GM21723 (cell line): ENCODE data around the gene USP17L11.
"Not testable (repeated sequence)": the region's sequence is repeated elsewhere in the genome, so short reads cannot be mapped to it uniquely, and the experiment has no call there.

Experiments
- ATAC-seq: cut with Tn5 transposase; IDR thresholded peaks from one replicate; pipeline ENCODE4 v1.9.1; 2021; ENCODE audit warnings: mild to moderate bottlenecking, moderate library complexity; ENCODE audit not compliant: unreplicated experiment

The USP17L11 gene

GRCh38 chr4:9215105-9215504, at the start of gene USP17L11:
TSS of gene USP17L11 (plus strand) at chr4:9215405. CDS start at chr4:9215405, 0 bp downstream.
- ATAC-seq, result not testable (repeated sequence)

DNA sequence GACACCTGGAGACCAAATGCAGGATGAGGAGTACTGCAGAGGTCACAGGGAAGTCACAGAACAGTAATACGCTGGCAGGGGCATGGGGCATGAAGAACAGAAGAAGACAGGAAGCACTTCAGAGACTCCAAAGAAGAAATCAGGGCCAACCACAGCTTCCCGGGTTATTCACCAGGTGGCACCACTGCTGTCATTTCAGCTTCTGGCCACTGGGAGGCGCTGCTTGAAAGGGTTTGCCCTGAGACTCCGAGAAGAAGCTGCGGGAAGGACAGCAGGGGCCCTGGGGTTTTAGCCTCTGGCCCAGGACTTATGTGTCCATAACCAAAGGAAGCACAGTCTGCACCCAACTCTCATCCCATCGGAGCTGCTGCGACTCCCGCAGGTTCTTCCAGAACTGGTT, 49.2 kb upstream of the USP17L11 start:
- ATAC-seq, result not testable (repeated sequence)

- ATAC-seq, result not testable (repeated sequence)
These were observed 45.3 kb upstream of the USP17L11 start, which contains the start of gene FAM90A26 for GRCh38 chr4:9169791-9170459. TSS of gene FAM90A26 (plus strand) at chr4:9170409. CDS start at chr4:9173173, 2,764 bp downstream.

DNA sequence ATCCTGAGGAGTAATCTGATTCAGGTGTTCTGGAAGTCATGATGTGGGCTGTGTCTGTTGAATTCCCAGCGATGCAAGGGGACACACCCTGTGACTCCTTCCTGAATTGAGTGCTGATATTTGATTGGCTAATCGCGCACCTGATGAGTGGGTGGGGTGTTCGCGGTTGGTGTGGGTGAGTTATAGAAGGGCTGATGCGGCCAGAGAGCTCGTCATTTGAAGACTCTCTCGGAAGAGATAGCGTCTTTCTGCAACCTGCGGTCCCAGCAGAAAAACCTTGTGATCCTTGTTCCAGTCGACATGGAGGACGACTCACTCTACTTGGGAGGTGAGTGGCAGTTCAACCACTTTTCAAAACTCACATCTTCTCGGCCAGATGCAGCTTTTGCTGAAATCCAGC, 4.8 kb upstream of the USP17L11 start, which contains the start of gene USP17L10:
TSS of gene USP17L10 (plus strand) at position 301 of the 400 bp plus-strand sequence. CDS start at position 301, 0 bp downstream.
- ATAC-seq, result not testable (repeated sequence)

DNA sequence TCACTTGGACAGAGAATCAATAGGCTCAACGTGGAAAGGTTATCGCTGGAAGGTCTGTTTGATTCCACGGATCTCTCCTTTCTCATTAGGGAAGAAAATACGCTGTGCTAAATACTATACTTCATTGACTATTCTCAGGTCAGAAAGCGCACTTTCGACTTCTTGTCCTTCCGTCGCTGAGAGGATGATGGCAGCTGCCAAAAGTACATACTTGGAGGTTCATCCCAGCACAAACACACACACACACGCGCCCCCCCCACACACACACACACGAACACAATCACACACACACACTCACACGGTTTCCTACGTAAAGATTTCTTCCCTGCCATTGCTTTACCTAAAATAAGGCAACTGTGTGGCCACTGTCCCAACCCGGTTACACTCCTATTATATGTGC, 504 bp upstream of the USP17L11 start:
- not testable (repeated sequence) for ATAC-seq

GRCh38 chr4:9219852-9220251, 4.6 kb downstream of the USP17L11 start, which contains the start of gene USP17L12:
TSS of gene USP17L12 (plus strand) at chr4:9220152. CDS start at chr4:9220152, 0 bp downstream.
- ATAC-seq, result not testable (repeated sequence)

DNA sequence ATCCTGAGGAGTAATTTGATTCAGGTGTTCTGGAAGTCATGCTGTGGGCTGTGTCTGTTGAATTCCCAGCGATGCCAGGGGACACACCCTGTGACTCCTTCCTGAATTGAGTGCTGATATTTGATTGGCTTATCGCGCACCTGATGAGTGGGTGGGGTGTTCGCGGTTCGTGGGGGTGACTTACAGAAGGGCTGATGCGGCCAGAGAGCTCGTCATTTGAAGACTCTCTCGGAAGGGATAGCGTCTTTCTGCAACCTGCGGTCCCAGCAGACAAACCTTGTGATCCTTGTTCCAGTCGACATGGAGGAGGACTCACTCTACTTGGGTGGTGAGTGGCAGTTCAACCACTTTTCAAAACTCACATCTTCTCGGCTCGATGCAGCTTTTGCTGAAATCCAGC, 9.4 kb downstream of the USP17L11 start, which contains the start of gene USP17L13:
TSS of gene USP17L13 (plus strand) at position 301 of the 400 bp plus-strand sequence. CDS start at position 301, 0 bp downstream.
- not testable (repeated sequence) for ATAC-seq

DNA sequence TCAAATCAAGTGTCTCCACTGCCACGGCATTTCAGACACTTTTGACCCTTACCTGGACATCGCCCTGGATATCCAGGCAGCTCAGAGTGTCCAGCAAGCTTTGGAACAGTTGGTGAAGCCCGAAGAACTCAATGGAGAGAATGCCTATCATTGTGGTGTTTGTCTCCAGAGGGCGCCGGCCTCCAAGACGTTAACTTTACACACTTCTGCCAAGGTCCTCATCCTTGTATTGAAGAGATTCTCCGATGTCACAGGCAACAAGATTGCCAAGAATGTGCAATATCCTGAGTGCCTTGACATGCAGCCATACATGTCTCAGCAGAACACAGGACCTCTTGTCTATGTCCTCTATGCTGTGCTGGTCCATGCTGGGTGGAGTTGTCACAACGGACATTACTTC, 15.0 kb downstream of the USP17L11 start:
- not testable (repeated sequence) for ATAC-seq

GRCh38 chr4:9234085-9234484, 18.9 kb downstream of the USP17L11 start, which contains the start of gene USP17L15:
TSS of gene USP17L15 (plus strand) at chr4:9234385. CDS start at chr4:9234385, 0 bp downstream.
- not testable (repeated sequence) for ATAC-seq

DNA sequence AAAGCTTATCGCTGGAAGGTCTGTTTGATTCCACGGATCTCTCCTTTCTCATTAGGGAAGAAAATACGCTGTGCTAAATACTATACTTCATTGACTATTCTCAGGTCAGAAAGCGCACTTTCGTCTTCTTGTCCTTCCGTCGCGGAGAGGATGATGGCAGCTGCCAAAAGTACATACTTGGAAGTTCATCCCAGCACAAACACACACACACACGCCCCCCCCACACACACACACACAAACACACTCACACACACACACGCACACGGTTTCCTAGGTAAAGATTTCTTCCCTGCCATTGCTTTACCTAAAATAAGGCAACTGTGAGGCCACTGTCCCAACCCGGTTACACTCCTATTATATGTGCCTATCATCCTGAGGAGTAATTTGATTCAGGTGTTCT, 23.3 kb downstream of the USP17L11 start:
- not testable (repeated sequence) for ATAC-seq

DNA sequence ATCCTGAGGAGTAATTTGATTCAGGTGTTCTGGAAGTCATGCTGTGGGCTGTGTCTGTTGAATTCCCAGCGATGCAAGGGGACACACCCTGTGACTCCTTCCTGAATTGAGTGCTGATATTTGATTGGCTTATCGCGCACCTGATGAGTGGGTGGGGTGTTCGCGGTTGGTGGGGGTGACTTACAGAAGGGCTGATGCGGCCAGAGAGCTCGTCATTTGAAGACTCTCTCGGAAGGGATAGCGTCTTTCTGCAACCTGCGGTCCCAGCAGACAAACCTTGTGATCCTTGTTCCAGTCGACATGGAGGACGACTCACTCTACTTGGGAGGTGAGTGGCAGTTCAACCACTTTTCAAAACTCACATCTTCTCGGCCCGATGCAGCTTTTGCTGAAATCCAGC, 28.4 kb downstream of the USP17L11 start, which contains the start of gene USP17L17:
TSS of gene USP17L17 (plus strand) at position 301 of the 400 bp plus-strand sequence. CDS start at position 301, 0 bp downstream.
- not testable (repeated sequence) for ATAC-seq

GRCh38 chr4:9247953-9248680, 32.9 kb downstream of the USP17L11 start, which contains the start of gene USP17L18:
TSS of gene USP17L18 (plus strand) at chr4:9248630. CDS start at chr4:9248630, 0 bp downstream.
- not testable (repeated sequence) for ATAC-seq

DNA sequence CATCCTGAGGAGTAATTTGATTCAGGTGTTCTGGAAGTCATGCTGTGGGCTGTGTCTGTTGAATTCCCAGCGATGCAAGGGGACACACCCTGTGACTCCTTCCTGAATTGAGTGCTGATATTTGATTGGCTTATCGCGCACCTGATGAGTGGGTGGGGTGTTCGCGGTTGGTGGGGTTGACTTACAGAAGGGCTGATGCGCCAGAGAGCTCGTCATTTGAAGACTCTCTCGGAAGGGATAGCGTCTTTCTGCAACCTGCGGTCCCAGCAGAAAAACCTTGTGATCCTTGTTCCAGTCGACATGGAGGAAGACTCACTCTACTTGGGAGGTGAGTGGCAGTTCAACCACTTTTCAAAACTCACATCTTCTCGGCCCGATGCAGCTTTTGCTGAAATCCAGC, 37.9 kb downstream of the USP17L11 start, which contains the start of gene USP17L19:
TSS of gene USP17L19 (plus strand) at position 301 of the 400 bp plus-strand sequence. CDS start at position 301, 0 bp downstream.
- ATAC-seq, result not testable (repeated sequence)

- ATAC-seq, result not testable (repeated sequence)
These were observed 42.6 kb downstream of the USP17L11 start, which contains the start of gene USP17L20 for GRCh38 chr4:9257824-9258223. TSS of gene USP17L20 (plus strand) at chr4:9258124. CDS start at chr4:9258124, 0 bp downstream.

DNA sequence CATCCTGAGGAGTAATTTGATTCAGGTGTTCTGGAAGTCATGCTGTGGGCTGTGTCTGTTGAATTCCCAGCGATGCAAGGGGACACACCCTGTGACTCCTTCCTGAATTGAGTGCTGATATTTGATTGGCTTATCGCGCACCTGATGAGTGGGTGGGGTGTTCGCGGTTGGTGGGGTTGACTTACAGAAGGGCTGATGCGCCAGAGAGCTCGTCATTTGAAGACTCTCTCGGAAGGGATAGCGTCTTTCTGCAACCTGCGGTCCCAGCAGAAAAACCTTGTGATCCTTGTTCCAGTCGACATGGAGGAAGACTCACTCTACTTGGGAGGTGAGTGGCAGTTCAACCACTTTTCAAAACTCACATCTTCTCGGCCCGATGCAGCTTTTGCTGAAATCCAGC, 47.4 kb downstream of the USP17L11 start, which contains the start of gene USP17L21:
TSS of gene USP17L21 (plus strand) at position 301 of the 400 bp plus-strand sequence. CDS start at position 301, 0 bp downstream.
- not testable (repeated sequence) for ATAC-seq
